Parathyroid adenoma (tissue), 2 donors: ENCODE data around the gene SLC7A6.
"Not testable (repeated sequence)": the region's sequence is repeated elsewhere in the genome, so short reads cannot be mapped to it uniquely, and the experiment has no call there.

Experiments
- H2AFZ ChIP-seq: fragments of 300-600 bp; sonication (generic); one replicate; pipeline ENCODE4 v1.7.0; 2017; ENCODE audit warnings: antibody characterized with exemption, mild to moderate bottlenecking
- H3K27ac ChIP-seq: fragments of 300-600 bp; sonication (generic); one replicate; pipeline ENCODE4 v1.7.0; 2017
- H3K27me3 ChIP-seq: fragments of 300-600 bp; sonication (generic); one replicate; pipeline ENCODE4 v1.7.0; 2017; ENCODE audit warnings: low read length; ENCODE audit not compliant: control insufficient read depth, insufficient read depth
- H3K36me3 ChIP-seq: fragments of 300-600 bp; sonication (generic); one replicate; pipeline ENCODE4 v1.7.0; 2017; ENCODE audit warnings: low read length; ENCODE audit not compliant: control insufficient read depth, insufficient read depth
- H3K4me1 ChIP-seq: fragments of 300-600 bp; sonication (generic); one replicate; pipeline ENCODE4 v1.7.0; 2017; ENCODE audit warnings: control low read depth
- H3K4me2 ChIP-seq: fragments of 300-600 bp; sonication (generic); one replicate; pipeline ENCODE4 v1.7.0; 2017; ENCODE audit warnings: low read length
- H3K4me3 ChIP-seq: fragments of 300-600 bp; sonication (generic); one replicate; pipeline ENCODE4 v1.7.0; 2017; ENCODE audit warnings: low read depth, low read length
- H3K79me2 ChIP-seq: fragments of 300-600 bp; sonication (generic); one replicate; pipeline ENCODE4 v1.7.0; 2017; ENCODE audit warnings: control low read depth
- H3K9ac ChIP-seq: fragments of 300-600 bp; sonication (generic); one replicate; pipeline ENCODE4 v1.7.0; 2017; ENCODE audit warnings: mild to moderate bottlenecking
- H3K9me3 ChIP-seq: fragments of 300-600 bp; sonication (generic); one replicate; pipeline ENCODE4 v1.7.0; 2017; ENCODE audit warnings: low read length; ENCODE audit not compliant: control insufficient read depth
- CTCF ChIP-seq: fragments of 300-600 bp; sonication (generic); IDR thresholded peaks from one replicate; pipeline ENCODE4 v1.7.0; 2017; ENCODE audit warnings: antibody characterized with exemption, mild to moderate bottlenecking
- donor health status: primary hyperparathyroidism.

The SLC7A6 gene

GRCh38 chr16:68286153-68287074 lies 22.1 kb downstream of the SLC7A6 start:
- Histone ChIP-seq H3K9ac (no peak overlapping the region), H3K27me3 (no peaks in the 10 kb centered on the region), H2AFZ (no peak overlapping the region), H3K36me3 (no peaks in the 10 kb centered on the region), H3K4me3 (no peak overlapping the region), H3K9me3 (no peaks in the 10 kb centered on the region), H3K4me1 (peaks cover 3% of the 10 kb centered on the region), H3K79me2 (peaks cover 3% of the 10 kb centered on the region), H3K4me2 (no peak overlapping the region), H3K27ac (no peak overlapping the region)
- TF ChIP-seq CTCF: no peak

- H3K4me3 ChIP-seq: no peak overlapping the region
- no peak for TF ChIP-seq CTCF
- no peaks in the 10 kb centered on the region for H3K36me3 ChIP-seq
- peak overlapping the region; percentile 5 for H3K27ac ChIP-seq
- no peak overlapping the region for H2AFZ ChIP-seq
- H3K4me1 ChIP-seq: peaks cover 8% of the 10 kb centered on the region
- no peaks in the 10 kb centered on the region for H3K9me3 ChIP-seq
- H3K79me2 ChIP-seq: peaks cover 3% of the 10 kb centered on the region
- H3K9ac ChIP-seq: no peak overlapping the region
- no peak overlapping the region for H3K4me2 ChIP-seq
- no peaks in the 10 kb centered on the region for H3K27me3 ChIP-seq
These were observed 23.2 kb downstream of the SLC7A6 start for GRCh38 chr16:68287276-68288251.

GRCh38 chr16:68288252-68288650 lies 23.9 kb downstream of the SLC7A6 start:
- Histone ChIP-seq H3K27me3 (no peaks in the 10 kb centered on the region), H3K36me3 (no peaks in the 10 kb centered on the region), H3K79me2 (peaks cover 3% of the 10 kb centered on the region), H3K4me3 (no peak overlapping the region), H3K9ac (no peak overlapping the region), H2AFZ (no peak overlapping the region), H3K9me3 (no peaks in the 10 kb centered on the region), H3K4me1 (peaks cover 8% of the 10 kb centered on the region), H3K4me2 (no peak overlapping the region), H3K27ac (peak overlapping the region; percentile 5)
- TF ChIP-seq CTCF: no peak

GRCh38 chr16:68288796-68289195 lies 24.5 kb downstream of the SLC7A6 start:
- not testable (repeated sequence) for H3K36me3 ChIP-seq, H3K4me1 ChIP-seq, H3K27ac ChIP-seq, H3K9me3 ChIP-seq, H3K4me3 ChIP-seq, H2AFZ ChIP-seq, H3K9ac ChIP-seq, H3K4me2 ChIP-seq, H3K79me2 ChIP-seq, H3K27me3 ChIP-seq

GRCh38 chr16:68289202-68289601 lies 24.9 kb downstream of the SLC7A6 start:
- peaks cover 3% of the 10 kb centered on the region for H3K79me2 ChIP-seq
- H3K4me3 ChIP-seq: no peak overlapping the region
- TF ChIP-seq CTCF: no peak
- no peak overlapping the region for H3K27ac ChIP-seq
- no peak overlapping the region for H3K9ac ChIP-seq
- no peak overlapping the region for H3K4me2 ChIP-seq
- no peak overlapping the region for H2AFZ ChIP-seq
- no peaks in the 10 kb centered on the region for H3K9me3 ChIP-seq
- no peaks in the 10 kb centered on the region for H3K36me3 ChIP-seq
- no peaks in the 10 kb centered on the region for H3K27me3 ChIP-seq
- peaks cover 8% of the 10 kb centered on the region for H3K4me1 ChIP-seq
